OCI-LY1 (cell line): Measurements from ENCODE around the gene HTD2.

Experiments used
- EZH2 ChIP-seq: fragments of 200-600 bp; sonication (generic), shearing (Covaris generic); IDR thresholded peaks from 2 replicates; pipeline ENCODE4 v1.8.0; 2017; ENCODE audit warnings: borderline replicate concordance, mixed run types, mild to moderate bottlenecking, antibody characterized with exemption, low read length, moderate library complexity, mixed read lengths
- TF ChIP-seq, protein P1 (sequence below): fragments of 200-600 bp; sonication (generic), shearing (Covaris generic); IDR thresholded peaks from 2 replicates; pipeline ENCODE4 v1.5.1; 2017; ENCODE audit warnings: mild to moderate bottlenecking, antibody characterized with exemption, low read length, moderate library complexity, mixed read lengths

GRCh38 chr3:58293516-58293915, 12.8 kb upstream of the HTD2 start:
- TF ChIP-seq, protein P1, sequence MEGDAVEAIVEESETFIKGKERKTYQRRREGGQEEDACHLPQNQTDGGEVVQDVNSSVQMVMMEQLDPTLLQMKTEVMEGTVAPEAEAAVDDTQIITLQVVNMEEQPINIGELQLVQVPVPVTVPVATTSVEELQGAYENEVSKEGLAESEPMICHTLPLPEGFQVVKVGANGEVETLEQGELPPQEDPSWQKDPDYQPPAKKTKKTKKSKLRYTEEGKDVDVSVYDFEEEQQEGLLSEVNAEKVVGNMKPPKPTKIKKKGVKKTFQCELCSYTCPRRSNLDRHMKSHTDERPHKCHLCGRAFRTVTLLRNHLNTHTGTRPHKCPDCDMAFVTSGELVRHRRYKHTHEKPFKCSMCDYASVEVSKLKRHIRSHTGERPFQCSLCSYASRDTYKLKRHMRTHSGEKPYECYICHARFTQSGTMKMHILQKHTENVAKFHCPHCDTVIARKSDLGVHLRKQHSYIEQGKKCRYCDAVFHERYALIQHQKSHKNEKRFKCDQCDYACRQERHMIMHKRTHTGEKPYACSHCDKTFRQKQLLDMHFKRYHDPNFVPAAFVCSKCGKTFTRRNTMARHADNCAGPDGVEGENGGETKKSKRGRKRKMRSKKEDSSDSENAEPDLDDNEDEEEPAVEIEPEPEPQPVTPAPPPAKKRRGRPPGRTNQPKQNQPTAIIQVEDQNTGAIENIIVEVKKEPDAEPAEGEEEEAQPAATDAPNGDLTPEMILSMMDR: no peak
- TF ChIP-seq EZH2: no peak
